ENCODE measurements around the gene AGPAT1.
"Not testable (repeated sequence)": the region's sequence is repeated elsewhere in the genome, so short reads cannot be mapped to it uniquely, and the experiment has no call there.

Gene AGPAT1

DNA sequence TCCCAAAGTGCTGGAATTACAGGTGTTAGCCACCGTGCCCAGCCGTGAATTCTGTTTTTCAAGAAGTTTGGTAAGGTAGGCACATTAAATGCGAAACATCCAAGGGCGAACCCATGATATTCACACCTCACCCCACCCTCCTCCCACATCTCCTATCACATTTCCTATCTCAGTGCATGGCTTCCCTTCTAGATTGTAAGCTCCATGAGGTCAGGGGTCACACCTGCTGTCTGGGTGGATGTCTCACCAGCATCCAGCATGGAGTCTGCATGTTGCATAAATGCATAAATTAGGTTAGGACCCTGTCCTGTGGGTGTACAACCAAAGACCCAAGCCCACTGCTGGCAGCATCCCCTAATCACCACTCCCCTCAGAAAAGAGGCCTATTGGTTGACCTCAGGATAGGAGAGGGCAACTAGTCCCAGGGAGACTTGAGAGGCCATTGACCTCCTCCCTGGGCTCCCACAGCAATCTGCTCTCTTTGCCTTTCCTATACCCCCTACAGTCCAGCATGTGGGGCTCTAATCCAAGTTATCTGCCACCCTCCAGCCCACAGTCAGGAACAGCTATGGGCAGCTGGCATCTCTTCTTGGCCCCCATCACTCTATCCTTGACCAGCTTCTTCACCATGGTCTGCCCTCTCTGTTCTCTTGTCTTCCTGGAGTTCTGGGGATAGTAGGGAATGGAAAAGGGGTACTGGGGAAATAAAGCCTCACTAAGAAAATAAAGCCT is 28.3 kb downstream of the AGPAT1 start:
- DNase-seq (ENCODE audit: low read depth): no peak
- no peak for TF ChIP-seq CTCF (IDR thresholded peaks at IDR 0.05; ENCODE audit: control insufficient read depth, insufficient read depth, low read depth, low read length, missing control alignments)
- H3K4me3 ChIP-seq (ENCODE audit: control insufficient read depth, low read depth, low read length): no peak overlapping the region

GRCh38 chr6:32146687-32147086 is 29.2 kb downstream of the AGPAT1 start:
- TF ChIP-seq CTCF (IDR thresholded peaks at IDR 0.05; ENCODE audit: control insufficient read depth, insufficient read depth, low read depth, low read length, missing control alignments): no peak
- DNase-seq (ENCODE audit: low read depth): no peak
- no peak overlapping the region for H3K4me3 ChIP-seq (ENCODE audit: control insufficient read depth, low read depth, low read length)

DNA sequence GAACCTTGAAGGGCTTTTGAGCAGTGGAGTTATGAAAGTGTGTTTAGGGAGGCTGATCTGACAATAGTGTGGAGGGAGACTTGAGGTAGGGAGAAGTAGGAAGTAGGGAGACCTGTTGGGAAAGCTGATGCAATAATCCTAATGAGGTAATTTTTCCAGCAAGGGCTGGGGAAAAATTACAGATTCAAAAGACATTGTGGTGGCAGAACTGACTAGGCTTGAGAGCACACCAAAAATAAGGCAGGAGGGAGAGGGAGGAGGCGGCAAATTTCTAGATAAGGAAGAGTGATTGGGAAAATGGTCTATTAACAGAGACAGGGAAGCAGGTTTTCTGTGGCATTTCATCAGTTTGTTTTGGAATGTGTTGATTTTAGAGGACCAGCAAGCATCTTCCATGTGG is 29.6 kb downstream of the AGPAT1 start:
- DNase-seq (ENCODE audit: low read depth): no peak
- no peak overlapping the region for H3K4me3 ChIP-seq (ENCODE audit: control insufficient read depth, low read depth, low read length)
- no peak for TF ChIP-seq CTCF (IDR thresholded peaks at IDR 0.05; ENCODE audit: control insufficient read depth, insufficient read depth, low read depth, low read length, missing control alignments)

DNA sequence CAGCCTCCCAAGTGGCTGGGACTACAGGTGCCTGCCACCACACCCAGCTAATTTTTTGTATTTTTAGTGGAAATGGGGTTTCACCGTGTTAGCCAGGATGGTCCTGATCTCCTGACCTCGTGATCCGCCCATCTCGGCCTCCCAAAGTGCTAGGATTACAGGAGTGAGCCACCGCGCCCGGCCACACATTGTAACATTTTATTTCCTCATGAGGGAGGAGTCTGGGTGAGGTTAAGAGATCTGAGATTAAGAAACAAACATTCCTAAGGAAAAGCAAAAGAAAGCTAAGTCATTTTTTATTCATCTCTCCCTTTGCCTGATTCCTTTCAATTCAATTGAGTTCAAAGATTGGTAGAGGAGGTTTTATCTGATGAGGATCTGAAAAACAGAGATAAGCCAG is 31.6 kb downstream of the AGPAT1 start:
- DNase-seq (ENCODE audit: low read depth); H3K4me3 ChIP-seq (ENCODE audit: control insufficient read depth, low read depth, low read length): not testable (repeated sequence)

- TF ChIP-seq CTCF (IDR thresholded peaks at IDR 0.05; ENCODE audit: control insufficient read depth, insufficient read depth, low read depth, low read length, missing control alignments): no peak
- no peak for DNase-seq (ENCODE audit: low read depth)
- no peak overlapping the region for H3K4me3 ChIP-seq (ENCODE audit: control insufficient read depth, low read depth, low read length)
Measured at GRCh38 chr6:32140420-32141046, 35.4 kb downstream of the AGPAT1 start.

DNA sequence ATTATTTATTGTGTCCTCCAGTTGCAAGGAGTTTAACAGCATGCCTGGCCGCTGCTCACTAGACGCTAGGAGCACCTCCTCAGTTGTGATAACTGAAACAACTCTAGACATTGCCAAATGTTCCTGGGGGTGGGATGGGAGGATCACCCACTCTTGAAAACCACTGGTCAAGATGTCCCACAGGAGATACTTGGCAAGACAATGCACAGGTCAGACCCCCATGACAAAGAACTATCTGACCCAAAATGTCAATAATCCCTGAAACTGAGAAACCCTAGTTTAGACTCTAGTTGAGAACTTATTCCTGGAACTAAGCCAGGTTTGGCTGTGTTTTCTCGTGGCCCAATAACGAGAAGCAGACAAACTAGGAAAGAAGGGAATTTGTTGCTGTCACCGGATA is 36.3 kb downstream of the AGPAT1 start:
- TF ChIP-seq CTCF (IDR thresholded peaks at IDR 0.05; ENCODE audit: control insufficient read depth, insufficient read depth, low read depth, low read length, missing control alignments): no peak
- H3K4me3 ChIP-seq (ENCODE audit: control insufficient read depth, low read depth, low read length): no peak overlapping the region
- DNase-seq (ENCODE audit: low read depth): no peak

GRCh38 chr6:32137454-32137853 is 38.4 kb downstream of the AGPAT1 start:
- H3K4me3 ChIP-seq (ENCODE audit: control insufficient read depth, low read depth, low read length): no peak overlapping the region
- no peak for TF ChIP-seq CTCF (IDR thresholded peaks at IDR 0.05; ENCODE audit: control insufficient read depth, insufficient read depth, low read depth, low read length, missing control alignments)

More at GRCh38 chr6:32137454-32137853, 38.4 kb downstream of the AGPAT1 start:
- DNase-seq (ENCODE audit: low read depth): no peak
